GM12872 (cell line): ENCODE data around the gene ZNF628.

Experiments used
- TF ChIP-seq, protein P1 (sequence below): IDR thresholded peaks from 3 replicates; pipeline ENCODE4 v1.5.1; 2011; ENCODE audit warnings: low read depth, mild to moderate bottlenecking, low read length, moderate library complexity; ENCODE audit not compliant: insufficient read depth

Gene ZNF628

DNA sequence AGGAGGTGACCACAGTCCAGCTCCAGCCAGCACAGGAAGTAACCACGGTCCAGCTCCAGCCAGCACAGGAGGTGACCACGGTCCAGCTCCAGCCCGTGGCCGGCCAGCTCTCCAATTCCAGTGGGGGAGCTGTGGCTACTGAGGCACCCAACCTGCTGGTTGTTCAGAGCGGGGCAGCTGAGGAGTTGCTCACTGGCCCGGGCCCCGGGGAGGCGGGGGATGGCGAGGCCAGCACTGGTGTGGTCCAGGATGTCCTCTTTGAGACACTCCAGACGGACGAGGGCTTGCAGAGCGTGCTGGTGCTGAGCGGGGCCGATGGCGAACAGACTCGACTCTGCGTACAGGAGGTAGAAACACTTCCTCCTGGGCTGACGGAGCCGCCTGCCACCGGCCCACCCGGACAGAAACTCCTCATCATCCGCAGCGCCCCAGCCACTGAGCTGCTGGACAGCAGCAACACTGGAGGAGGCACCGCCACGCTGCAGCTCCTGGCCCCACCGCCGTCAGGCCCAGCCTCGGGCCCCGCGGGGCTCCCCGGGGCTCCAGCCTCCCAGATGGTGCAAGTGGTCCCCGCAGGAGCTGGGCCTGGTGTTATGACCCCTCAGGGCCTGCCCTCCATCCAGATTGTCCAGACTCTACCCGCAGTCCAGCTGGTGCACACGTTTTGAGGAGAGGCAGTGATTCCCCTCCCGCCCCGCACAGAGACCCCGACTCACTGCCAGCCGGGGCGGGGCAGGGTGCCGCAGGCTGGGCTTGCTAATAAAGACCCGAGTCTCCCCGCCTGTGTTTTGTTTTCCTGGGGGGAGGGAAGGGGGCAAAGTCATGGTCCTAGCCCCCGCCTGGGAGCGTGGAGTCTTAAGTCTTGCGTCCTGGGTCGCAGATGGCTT lies 7.5 kb downstream of the ZNF628 start:
- TF ChIP-seq, protein P1, sequence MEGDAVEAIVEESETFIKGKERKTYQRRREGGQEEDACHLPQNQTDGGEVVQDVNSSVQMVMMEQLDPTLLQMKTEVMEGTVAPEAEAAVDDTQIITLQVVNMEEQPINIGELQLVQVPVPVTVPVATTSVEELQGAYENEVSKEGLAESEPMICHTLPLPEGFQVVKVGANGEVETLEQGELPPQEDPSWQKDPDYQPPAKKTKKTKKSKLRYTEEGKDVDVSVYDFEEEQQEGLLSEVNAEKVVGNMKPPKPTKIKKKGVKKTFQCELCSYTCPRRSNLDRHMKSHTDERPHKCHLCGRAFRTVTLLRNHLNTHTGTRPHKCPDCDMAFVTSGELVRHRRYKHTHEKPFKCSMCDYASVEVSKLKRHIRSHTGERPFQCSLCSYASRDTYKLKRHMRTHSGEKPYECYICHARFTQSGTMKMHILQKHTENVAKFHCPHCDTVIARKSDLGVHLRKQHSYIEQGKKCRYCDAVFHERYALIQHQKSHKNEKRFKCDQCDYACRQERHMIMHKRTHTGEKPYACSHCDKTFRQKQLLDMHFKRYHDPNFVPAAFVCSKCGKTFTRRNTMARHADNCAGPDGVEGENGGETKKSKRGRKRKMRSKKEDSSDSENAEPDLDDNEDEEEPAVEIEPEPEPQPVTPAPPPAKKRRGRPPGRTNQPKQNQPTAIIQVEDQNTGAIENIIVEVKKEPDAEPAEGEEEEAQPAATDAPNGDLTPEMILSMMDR: no peak

DNA sequence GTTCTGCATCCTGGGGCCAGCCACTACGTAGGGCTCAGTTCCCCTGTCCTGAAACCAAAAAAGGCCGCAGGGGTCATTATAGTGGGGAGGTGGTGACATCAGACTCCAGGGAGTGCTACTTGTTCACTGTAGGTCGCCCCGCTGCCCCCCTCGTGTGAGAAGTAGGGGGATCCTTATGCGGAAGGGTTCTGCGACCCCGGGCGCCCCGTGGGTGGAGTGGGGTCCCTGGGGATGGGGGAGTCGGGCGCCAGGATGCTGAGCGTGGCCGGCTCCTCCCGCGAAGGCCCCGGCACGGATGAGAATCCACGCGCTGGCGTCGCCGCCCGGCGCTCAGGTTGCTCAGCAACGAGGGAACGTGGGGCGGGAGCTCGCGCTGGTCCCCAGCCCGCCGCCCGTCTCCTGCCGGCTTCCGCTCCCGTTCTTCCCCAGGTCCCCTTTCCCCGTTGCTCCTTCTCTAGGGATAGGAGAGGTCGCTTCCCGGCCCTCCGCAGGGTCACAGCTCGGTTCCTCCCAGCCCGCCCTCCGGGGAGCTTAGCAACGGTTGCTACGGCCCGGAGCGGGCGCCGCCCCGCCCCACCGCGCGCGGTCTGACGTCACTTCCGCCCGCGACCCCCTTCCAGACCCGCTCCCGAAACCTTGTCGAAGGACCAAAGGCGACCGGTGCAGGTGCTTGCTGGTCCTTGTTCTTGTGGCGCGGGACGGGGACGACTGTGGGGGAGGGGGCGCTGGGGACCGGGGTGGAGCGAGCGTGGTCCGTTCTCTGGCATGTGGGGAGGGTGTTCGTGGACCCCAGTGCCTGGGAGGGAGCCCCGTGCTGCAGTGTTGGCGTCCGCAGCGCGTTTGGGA lies 8.4 kb downstream of the ZNF628 start, which contains the start of gene NAT14:
NAT14 (plus strand) TSS at position 596 of the 846 bp plus-strand sequence. CDS start 521 bp downstream, outside the sequence.
- TF ChIP-seq, protein P1: no peak

DNA sequence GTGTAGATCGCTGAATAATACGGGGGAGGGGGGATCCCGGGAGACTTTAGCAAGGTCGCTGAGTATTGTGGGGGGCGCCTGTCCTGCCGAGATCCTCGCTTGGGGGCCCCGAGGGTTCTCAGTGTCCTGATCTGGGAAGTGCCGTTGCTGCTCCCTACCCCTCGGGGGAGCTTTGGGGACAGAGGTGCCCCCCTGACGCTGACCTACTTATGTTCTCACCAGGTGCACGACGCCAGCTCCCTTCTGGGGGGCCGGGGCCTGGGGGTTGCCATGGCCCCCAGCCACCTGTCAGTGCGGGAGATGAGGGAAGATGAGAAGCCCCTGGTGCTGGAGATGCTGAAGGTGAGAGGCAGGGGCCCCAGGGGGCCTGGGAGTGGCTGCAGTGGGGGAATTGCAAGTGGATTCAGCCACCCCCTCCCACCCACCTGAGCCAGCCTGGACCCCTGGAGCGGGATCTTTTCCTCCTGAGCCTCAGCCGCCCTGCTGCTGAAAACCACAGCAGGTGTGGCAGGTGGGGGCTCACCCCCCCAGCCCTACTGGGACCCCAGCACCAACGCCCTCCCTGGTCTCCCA lies 9.1 kb downstream of the ZNF628 start:
- TF ChIP-seq, protein P1: no peak

DNA sequence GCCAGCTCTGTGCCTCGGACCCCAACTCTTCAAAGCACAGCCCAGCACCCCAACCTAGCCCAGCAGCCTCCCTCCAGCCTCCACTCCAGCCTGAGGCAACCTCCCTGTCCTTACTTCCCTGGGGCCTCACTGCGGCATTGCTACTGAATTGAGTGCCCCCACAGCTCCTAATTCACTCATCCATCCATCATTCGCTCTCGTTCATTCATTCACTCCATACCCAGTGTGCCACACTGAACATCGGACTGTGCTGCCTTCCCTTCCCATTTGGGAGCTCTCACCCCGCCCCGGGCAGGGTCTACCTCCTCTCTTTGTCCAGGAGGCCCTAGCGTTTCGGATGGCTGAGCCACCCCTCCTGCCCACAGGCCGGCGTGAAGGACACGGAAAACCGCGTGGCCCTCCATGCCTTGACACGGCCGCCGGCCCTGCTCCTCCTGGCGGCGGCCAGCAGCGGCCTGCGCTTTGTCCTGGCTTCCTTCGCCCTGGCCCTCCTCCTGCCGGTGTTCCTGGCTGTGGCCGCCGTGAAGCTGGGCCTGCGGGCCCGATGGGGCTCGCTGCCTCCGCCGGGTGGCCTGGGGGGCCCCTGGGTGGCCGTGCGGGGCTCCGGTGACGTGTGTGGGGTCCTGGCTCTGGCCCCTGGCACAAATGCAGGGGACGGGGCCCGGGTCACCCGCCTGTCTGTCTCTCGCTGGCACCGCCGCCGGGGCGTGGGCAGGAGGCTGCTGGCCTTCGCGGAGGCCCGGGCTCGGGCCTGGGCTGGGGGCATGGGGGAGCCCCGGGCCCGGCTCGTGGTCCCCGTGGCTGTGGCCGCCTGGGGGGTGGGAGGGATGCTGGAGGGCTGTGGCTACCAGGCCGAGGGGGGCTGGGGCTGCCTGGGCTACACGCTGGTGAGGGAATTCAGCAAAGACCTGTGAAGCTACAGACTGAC lies 9.9 kb downstream of the ZNF628 start:
- TF ChIP-seq, protein P1: no peak

DNA sequence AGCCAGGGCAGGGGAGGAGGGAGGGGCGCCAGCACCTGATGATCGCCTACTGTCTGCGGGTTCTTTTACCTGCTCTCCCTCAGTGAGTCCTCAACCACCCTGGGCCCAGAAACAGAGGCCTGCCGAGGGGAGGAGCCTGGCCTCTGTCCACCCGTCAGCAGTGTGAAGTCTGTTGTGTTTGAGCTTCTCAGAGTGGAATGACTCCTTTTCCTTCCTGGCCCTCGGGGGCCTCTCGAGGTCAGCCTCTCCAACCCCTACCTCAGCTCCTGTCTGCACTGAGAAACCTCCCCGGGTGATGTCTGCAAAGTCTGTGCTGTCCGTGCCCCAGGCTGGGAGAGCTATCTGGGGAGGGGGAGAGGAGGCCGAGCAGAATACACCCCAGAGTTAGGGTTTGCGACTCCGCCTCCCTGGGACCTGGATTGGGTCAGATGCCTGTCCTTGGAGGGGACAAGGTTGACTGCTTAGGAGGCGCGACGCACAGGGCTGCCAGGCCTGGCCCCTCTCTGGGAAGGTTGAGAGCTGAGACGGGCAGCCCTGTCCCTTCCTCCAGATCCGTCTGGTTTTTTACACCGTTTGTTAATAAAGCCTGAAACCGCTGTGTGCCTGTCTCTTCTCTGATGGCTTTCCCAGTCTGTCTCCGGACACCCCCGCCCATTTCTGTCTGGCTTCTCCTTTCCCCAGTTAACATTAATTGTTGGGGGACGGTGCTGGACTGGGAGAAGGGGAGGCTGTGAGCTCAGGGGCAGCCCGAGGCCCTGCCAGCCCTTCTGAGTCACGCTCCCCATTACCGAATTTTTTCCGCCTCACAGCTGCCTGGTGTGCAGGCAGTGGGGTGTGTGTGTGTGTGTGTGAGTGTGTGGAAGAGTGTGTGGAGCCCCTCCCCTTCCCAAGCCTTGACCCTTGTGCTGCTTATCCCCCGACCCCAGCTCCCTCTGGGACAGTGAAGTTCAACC lies 10.8 kb downstream of the ZNF628 start:
- TF ChIP-seq, protein P1: no peak
